Activated CD4-positive, alpha-beta T cell treated with anti-CD3 and anti-CD28 coated beads, Interleukin-2, amount 10 ng/mL, durations not matched to agents 24 days and 14 days (primary cell): Measurements from ENCODE around the gene ADAMTS19. TPM values are rescaled to one million over a fixed set of nuclear protein-coding genes. Genes with fewer than 3 reads are reported as not detected.
A peak's percentile ranks its signal among the peaks of the same experiment; 100 is the strongest.

Experiments
- DNase-seq: peaks from one replicate; pipeline ENCODE4 v3.0.0; 2022
- H3K27ac Mint-ChIP-seq: one replicate; pipeline ENCODE4 v1.8.0; 2022; ENCODE audit warnings: mild to moderate bottlenecking, mixed read lengths
- H3K27me3 Mint-ChIP-seq: one replicate; pipeline ENCODE4 v1.8.0; 2022; ENCODE audit warnings: mixed read lengths
- H3K36me3 Mint-ChIP-seq: one replicate; pipeline ENCODE4 v1.8.0; 2022; ENCODE audit warnings: low read depth, mild to moderate bottlenecking, mixed read lengths
- H3K4me1 Mint-ChIP-seq: one replicate; pipeline ENCODE4 v1.8.0; 2021; ENCODE audit warnings: mixed read lengths
- H3K4me3 Mint-ChIP-seq: one replicate; pipeline ENCODE4 v1.8.0; 2022; ENCODE audit warnings: mild to moderate bottlenecking, moderate library complexity, mixed read lengths
- H3K9me3 Mint-ChIP-seq: one replicate; pipeline ENCODE4 v1.8.0; 2021; ENCODE audit warnings: mixed read lengths
- intact Hi-C: fragments of 100-400 bp; cut with micrococcal nuclease; formaldehyde crosslinking; loops from one replicate; pipeline ENCODE4 v1.15.1; 2023
- total RNA-seq: library from RNA; stranded (reverse); gene quantifications from 2 replicates; pipeline ENCODE4 v1.2.3, GENCODE V29; 2022

The ADAMTS19 gene
- total RNA-seq, 1 donor from 2014 or later, result not detected

DNA sequence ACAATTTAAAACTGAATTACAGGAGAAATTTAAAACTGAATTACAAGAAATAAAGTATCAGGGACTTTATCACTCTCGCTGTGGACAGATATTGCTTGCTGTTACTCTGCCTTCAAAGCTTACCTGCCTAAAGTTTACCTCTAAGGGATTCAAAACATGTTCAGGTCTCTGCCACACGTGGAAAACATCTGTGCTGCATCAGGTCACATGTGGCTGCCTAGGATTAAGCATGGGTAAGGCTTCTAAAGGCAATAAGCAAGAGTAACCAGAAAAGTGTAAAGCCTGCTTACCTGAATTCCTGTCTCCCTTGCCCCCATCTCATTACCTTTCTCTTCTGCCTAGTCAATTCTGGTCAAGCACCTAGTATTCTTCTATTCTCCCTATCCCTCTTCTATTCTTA lies 306.7 kb downstream of the ADAMTS19 start:
- no peak overlapping the region for H3K4me3 Mint-ChIP-seq
- DNase-seq, result no peak
- H3K36me3 Mint-ChIP-seq, result no peaks in the 10 kb centered on the region
- intact Hi-C loops, result loop anchor here (5.0 kb wide), 1 partner anchor 1554 kb away; no protein-coding TSS in a partner anchor
- H3K27me3 Mint-ChIP-seq, result peaks cover 2% of the 10 kb centered on the region
- no peak overlapping the region for H3K27ac Mint-ChIP-seq
- H3K4me1 Mint-ChIP-seq, result peaks cover 2% of the 10 kb centered on the region
- H3K9me3 Mint-ChIP-seq, result no peaks in the 10 kb centered on the region

DNA sequence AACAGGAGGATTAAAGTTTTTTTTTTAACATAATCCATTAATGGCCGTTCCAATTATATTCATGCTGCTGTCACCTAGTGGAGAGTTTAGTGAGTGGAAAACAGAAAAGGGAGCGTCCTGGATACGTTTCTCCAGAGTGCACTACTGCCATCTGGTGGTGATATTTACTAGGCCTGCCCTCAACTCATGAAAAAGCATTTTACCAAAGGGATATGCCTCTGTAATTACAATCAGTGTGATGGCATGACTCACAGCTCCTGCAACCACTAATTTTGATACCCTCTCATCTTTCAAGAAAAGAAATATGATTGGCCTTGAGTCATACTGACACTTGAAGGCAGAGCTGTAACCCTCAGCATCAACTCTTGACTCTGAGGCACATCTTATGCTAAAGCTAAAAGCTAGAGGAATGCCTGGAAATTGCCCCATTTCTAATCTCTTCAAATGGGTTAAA lies 307.9 kb downstream of the ADAMTS19 start:
- H3K27me3 Mint-ChIP-seq, result peaks cover 2% of the 10 kb centered on the region
- no peaks in the 10 kb centered on the region for H3K9me3 Mint-ChIP-seq
- intact Hi-C loops, result loop anchor here (1.0 to 5.0 kb wide), 2 partner anchors 104 to 1556 kb away; no protein-coding TSS in a partner anchor
- peak; percentile 88 for DNase-seq
- H3K4me1 Mint-ChIP-seq, result peaks cover 2% of the 10 kb centered on the region
- H3K27ac Mint-ChIP-seq, result no peak overlapping the region
- H3K36me3 Mint-ChIP-seq, result no peaks in the 10 kb centered on the region
- no peak overlapping the region for H3K4me3 Mint-ChIP-seq

DNA sequence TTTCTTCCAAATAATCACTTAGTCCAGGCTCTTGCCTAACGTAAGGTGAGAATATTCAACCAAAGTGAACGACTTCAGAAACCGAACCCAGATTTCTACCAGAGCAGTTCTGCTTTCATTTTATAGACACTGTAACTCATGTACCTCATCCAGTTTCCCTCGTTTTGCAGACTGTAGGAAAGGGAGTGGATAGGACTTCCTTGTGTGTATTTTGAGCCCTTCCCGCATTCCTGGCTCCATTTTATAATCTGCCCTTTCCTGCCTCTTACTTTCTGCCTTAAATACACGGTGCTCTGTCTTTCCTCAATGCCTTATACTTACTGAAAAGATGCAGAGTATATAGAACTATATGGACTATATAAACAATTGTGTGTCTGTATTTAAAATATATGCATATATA lies 308.6 kb downstream of the ADAMTS19 start:
- Mint-ChIP-seq H3K9me3 (no peaks in the 10 kb centered on the region), H3K4me1 (peaks cover 2% of the 10 kb centered on the region), H3K27me3 (peaks cover 2% of the 10 kb centered on the region), H3K27ac (no peak overlapping the region), H3K36me3 (no peaks in the 10 kb centered on the region), H3K4me3 (no peak overlapping the region)
- no peak for DNase-seq
- intact Hi-C loops, result loop anchor here (1.0 to 5.0 kb wide), 2 partner anchors 104 to 1556 kb away; no protein-coding TSS in a partner anchor

DNA sequence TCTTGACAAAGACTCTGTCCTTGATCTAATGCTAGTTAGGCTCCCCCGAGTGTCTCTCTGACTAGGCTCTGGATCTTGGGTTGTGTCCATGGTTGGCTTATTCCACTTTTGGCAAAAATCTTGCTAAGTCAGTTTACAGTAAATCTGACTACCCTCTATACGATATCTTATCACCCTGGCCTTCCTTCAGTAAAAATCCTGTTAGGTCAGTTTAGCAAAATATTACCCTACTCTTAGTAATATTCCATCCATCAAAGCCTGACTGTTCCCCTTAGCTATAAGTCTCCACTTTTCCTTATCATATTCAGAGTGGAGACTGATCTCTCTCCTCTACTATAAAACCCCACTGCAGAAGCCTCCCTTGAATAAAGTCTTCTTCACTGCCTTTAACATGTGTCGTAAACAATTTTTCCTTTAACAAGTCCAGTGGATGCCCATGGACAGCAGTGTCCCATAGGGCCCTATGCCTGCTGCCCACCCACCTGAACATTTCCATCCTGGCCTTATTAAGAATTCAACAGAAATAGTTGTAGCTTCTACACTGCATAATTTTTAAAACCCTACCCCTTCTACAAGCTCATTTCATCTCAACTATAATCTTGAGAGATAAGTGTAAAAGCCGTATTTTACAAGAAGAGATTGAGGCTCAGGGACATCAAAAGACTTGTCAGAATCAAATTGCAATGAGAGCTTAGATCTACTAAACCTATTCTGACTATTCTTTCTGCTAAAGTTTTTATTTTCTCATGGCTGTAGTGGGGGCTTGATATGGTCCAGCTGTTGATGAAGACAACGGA lies 310.1 kb downstream of the ADAMTS19 start:
- Mint-ChIP-seq H3K4me1 (peaks cover 2% of the 10 kb centered on the region), H3K27me3 (peaks cover 2% of the 10 kb centered on the region), H3K36me3 (no peaks in the 10 kb centered on the region), H3K27ac (no peak overlapping the region), H3K4me3 (no peak overlapping the region), H3K9me3 (no peaks in the 10 kb centered on the region)
- no peak for DNase-seq
- intact Hi-C loops, result no loop called here

DNA sequence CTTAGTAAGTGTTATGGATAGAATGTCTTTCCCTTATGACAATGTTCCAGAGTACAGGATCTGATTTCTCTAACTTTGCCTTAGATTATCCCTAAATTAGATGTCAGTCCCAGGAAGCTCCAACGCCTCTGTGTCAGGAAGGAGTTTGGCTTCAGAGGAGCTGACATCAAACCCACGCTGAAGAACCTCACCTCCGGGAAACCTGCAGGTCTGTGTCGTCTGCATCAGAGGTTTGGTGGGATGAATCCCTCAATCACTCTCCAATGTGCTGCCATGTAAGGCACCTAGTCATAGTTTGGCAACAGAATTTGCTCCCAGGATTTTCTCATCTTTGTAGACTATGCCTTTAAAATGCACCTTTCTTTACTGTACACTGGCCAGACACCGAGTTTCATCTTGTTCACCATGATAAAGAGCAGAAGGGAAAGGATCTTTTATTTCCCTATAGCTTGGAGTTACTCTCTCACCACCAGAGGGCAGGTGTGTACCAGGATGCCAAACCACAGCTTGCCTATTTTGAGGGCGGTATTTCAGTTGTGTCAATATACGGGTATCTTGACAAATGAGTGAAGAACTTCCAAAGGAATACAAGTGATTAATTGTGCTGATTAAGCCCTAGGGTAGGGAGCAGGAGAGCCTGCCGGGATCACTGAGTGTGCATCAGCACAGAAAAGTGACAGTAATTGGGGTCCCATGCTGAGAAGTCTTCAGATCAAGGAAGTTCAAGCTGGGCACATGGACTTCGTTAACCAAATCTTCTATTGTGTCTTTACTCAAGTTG lies 311.1 kb downstream of the ADAMTS19 start:
- intact Hi-C loops, result loop anchor here (1.0 kb wide), 1 partner anchor 81 kb away; no protein-coding TSS in a partner anchor

DNA sequence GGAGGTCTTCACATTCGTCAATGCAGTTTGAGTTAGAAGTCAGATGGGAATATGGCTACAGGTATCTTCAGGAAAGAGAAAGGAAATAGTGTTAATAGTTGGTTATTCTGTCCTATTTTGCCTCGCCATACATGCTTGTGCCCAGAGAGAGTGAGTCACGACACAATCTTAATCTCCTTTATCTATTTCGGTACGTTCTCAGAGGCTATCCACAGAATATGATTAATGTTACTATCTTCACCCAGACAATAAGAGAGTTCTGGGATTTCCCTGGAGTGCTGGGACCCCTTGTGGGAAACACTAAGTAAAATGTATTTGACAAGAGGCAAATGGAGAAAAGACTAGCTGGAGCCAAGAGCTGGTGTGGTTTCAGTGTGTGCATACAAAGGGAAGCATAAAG lies 313.3 kb downstream of the ADAMTS19 start:
- intact Hi-C loops, result no loop called here
- Mint-ChIP-seq H3K9me3 (no peaks in the 10 kb centered on the region), H3K4me1 (peaks cover 2% of the 10 kb centered on the region), H3K27me3 (peaks cover 2% of the 10 kb centered on the region), H3K36me3 (no peaks in the 10 kb centered on the region), H3K27ac (no peak overlapping the region), H3K4me3 (no peak overlapping the region)
- DNase-seq, result no peak

More for the DNA sequence above, 311.1 kb downstream of the ADAMTS19 start:
- no peak overlapping the region for H3K4me3 Mint-ChIP-seq
- H3K27ac Mint-ChIP-seq, result no peak overlapping the region
- peaks cover 2% of the 10 kb centered on the region for H3K4me1 Mint-ChIP-seq
- no peaks in the 10 kb centered on the region for H3K36me3 Mint-ChIP-seq
- peak; percentile 80 for DNase-seq
- H3K27me3 Mint-ChIP-seq, result peaks cover 2% of the 10 kb centered on the region
- no peaks in the 10 kb centered on the region for H3K9me3 Mint-ChIP-seq

DNA sequence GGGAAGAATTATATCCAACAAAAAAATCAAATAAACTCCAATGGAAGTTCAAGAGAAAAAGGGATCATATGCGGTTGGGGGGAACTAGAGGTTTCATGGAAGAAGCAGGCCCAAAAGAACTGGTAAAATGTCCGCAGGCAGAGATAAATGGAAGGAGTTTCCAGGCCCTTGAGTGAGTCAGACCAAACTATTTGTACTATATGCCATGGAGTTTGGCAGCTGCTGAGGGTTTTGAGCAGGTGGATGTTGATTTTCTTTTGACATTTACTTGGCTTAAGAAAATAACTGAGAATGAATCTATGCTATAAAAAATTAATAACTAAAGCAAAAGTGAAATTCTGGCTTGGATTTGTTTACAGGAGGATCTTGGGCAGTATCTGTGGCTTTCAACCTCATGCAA lies 321.5 kb downstream of the ADAMTS19 start:
- Mint-ChIP-seq H3K27me3 (peaks cover 2% of the 10 kb centered on the region), H3K36me3 (no peaks in the 10 kb centered on the region), H3K4me1 (no peaks in the 10 kb centered on the region), H3K27ac (no peak overlapping the region), H3K4me3 (no peak overlapping the region), H3K9me3 (no peaks in the 10 kb centered on the region)
- intact Hi-C loops, result no loop called here
- no peak for DNase-seq
